ENCODE data around the gene CFAP410.

DNA sequence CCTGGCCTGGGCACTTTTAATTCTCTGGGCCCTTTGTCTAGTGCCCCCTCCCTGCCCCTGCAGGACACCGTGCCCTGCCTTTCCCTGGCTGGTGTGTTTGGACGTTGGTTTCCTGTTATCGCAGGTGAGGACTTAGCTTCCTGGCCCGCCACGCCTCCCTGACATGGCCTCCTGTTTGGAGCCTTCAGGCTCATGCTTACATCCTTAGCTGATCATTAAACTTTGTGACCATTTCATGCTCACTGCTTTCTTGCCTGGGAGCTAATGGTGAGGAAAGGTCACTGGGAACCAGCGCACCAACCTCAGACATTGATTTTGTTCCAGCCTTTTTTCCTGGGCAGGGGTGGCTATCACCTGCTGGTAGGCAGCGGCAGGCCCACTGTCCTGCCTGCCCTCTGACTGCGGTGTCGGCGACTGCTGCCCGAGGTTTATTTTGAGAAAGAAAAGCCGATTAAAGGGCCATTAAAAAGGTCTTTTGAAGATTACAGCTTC, 35.7 kb downstream of the CFAP410 start:
- TF ChIP-seq RARB (CRISPR knock-in tag; IDR thresholded peaks at IDR 0.05) (no peak), BACH2 (CRISPR knock-in tag; IDR thresholded peaks at IDR 0.05; ENCODE audit: borderline replicate concordance) (no peak), ZNF565 (CRISPR knock-in tag; conservative IDR thresholded peaks at IDR 0.05; ENCODE audit: low read depth) (no peak), CSDC2 (CRISPR knock-in tag; IDR thresholded peaks at IDR 0.05) (no peak), ARNTL (CRISPR knock-in tag; IDR thresholded peaks at IDR 0.05; ENCODE audit: borderline replicate concordance, low read depth) (no peak), GLIS3 (CRISPR knock-in tag; IDR thresholded peaks at IDR 0.05) (no peak), ZNF70 (CRISPR knock-in tag; IDR thresholded peaks at IDR 0.05) (no peak), TCF4 (CRISPR knock-in tag; IDR thresholded peaks at IDR 0.05; ENCODE audit: borderline replicate concordance) (no peak), ZC3H10 (CRISPR knock-in tag; IDR thresholded peaks at IDR 0.05) (no peak), ZFP3 (CRISPR knock-in tag; IDR thresholded peaks at IDR 0.05) (no peak), OSR1 (CRISPR knock-in tag; IDR thresholded peaks at IDR 0.05) (no peak), ZFP30 (CRISPR knock-in tag; IDR thresholded peaks at IDR 0.05) (no peak)
- TF ChIP-seq, protein P1, sequence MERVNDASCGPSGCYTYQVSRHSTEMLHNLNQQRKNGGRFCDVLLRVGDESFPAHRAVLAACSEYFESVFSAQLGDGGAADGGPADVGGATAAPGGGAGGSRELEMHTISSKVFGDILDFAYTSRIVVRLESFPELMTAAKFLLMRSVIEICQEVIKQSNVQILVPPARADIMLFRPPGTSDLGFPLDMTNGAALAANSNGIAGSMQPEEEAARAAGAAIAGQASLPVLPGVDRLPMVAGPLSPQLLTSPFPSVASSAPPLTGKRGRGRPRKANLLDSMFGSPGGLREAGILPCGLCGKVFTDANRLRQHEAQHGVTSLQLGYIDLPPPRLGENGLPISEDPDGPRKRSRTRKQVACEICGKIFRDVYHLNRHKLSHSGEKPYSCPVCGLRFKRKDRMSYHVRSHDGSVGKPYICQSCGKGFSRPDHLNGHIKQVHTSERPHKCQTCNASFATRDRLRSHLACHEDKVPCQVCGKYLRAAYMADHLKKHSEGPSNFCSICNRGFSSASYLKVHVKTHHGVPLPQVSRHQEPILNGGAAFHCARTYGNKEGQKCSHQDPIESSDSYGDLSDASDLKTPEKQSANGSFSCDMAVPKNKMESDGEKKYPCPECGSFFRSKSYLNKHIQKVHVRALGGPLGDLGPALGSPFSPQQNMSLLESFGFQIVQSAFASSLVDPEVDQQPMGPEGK (CRISPR knock-in tag; IDR thresholded peaks at IDR 0.05; ENCODE audit: borderline replicate concordance) = no peak
- TF ChIP-seq, protein P2, sequence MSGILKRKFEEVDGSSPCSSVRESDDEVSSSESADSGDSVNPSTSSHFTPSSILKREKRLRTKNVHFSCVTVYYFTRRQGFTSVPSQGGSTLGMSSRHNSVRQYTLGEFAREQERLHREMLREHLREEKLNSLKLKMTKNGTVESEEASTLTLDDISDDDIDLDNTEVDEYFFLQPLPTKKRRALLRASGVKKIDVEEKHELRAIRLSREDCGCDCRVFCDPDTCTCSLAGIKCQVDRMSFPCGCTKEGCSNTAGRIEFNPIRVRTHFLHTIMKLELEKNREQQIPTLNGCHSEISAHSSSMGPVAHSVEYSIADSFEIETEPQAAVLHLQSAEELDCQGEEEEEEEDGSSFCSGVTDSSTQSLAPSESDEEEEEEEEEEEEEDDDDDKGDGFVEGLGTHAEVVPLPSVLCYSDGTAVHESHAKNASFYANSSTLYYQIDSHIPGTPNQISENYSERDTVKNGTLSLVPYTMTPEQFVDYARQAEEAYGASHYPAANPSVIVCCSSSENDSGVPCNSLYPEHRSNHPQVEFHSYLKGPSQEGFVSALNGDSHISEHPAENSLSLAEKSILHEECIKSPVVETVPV (CRISPR knock-in tag; IDR thresholded peaks at IDR 0.05) = no peak
